SK-N-SH (cell line): ENCODE measurements around the gene IL17RA.

ENCODE experiments used
- CHD2 ChIP-seq: fragments of 150-350 bp; IDR thresholded peaks from 2 replicates; pipeline ENCODE4 v1.6.1; 2018; ENCODE audit warnings: low read length; ENCODE audit not compliant: partially characterized antibody
- EP300 ChIP-seq, 2 experiments: IDR thresholded peaks; 2 replicates each; pipeline versions ENCODE4 v1.4.0 to v1.6.1; 2012; ENCODE audit warnings: borderline replicate concordance in 1 of 2, low read depth in 1 of 2, low read length in 1 of 2
- EZH2phosphoT487 ChIP-seq: fragments of 200-600 bp; sonication (generic); IDR thresholded peaks from 2 replicates; pipeline ENCODE4 v1.6.1; 2017; ENCODE audit warnings: low read depth, mixed run types, mild to moderate bottlenecking, antibody characterized with exemption, moderate library complexity, borderline replicate concordance
- JUND ChIP-seq: IDR thresholded peaks from 2 replicates; pipeline ENCODE4 v1.4.0; 2012
- NRF1 ChIP-seq: IDR thresholded peaks from 2 replicates; pipeline ENCODE4 v1.6.1; 2012; ENCODE audit warnings: low read depth, mild to moderate bottlenecking, low read length
- POLR2AphosphoS5 ChIP-seq: IDR thresholded peaks from 2 replicates; pipeline ENCODE4 v1.6.1; 2012; ENCODE audit warnings: low read depth, low read length
- RAD21 ChIP-seq: IDR thresholded peaks from 2 replicates; pipeline ENCODE4 v1.6.1; 2012; ENCODE audit warnings: mild to moderate bottlenecking, low read length
- RCOR1 ChIP-seq: fragments of 150-350 bp; IDR thresholded peaks from 2 replicates; pipeline ENCODE4 v1.6.1; 2017; ENCODE audit warnings: antibody characterized with exemption, low read length
- YY1 ChIP-seq: IDR thresholded peaks from 2 replicates; pipeline ENCODE4 v1.4.0; 2012; ENCODE audit warnings: low read depth, mild to moderate bottlenecking
- TF ChIP-seq, protein P1 (sequence below): IDR thresholded peaks from 2 replicates; pipeline ENCODE4 v1.4.0; 2012; ENCODE audit warnings: low read depth
- TF ChIP-seq, protein P2 (sequence below): IDR thresholded peaks from 2 replicates; pipeline ENCODE4 v1.6.1; 2012; ENCODE audit warnings: mild to moderate bottlenecking, low read depth, low read length, moderate library complexity
- TF ChIP-seq, protein P3 (sequence below): fragments of 200-600 bp; sonication (generic); IDR thresholded peaks from 2 replicates; pipeline ENCODE4 v1.6.1; 2017; ENCODE audit warnings: antibody characterized with exemption, mild to moderate bottlenecking, moderate library complexity
- TF ChIP-seq, protein P4 (sequence below): IDR thresholded peaks from 2 replicates; pipeline ENCODE4; 2012

DNA sequence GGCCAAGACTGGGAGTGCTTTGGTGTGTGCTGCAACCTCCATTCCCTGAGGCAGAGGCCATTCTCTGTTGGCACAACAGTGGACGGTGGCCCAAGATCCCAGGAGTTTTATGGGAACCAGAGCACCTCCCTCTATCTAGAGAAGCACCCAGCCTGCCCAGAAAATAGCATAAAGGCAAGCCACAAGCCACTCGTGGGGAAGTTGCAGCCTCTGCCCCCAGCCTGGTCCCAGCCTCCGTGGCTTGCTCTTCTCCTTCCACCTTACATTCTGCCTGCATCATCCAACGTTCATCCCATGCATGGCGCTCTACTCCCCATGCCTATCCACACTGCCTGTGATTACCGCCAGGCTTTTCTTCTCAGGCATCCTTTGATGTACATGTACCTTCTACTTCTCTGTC is 15.8 kb downstream of the IL17RA start:
- TF ChIP-seq, protein P1, sequence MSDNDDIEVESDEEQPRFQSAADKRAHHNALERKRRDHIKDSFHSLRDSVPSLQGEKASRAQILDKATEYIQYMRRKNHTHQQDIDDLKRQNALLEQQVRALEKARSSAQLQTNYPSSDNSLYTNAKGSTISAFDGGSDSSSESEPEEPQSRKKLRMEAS = no peak
- TF ChIP-seq, protein P2, sequence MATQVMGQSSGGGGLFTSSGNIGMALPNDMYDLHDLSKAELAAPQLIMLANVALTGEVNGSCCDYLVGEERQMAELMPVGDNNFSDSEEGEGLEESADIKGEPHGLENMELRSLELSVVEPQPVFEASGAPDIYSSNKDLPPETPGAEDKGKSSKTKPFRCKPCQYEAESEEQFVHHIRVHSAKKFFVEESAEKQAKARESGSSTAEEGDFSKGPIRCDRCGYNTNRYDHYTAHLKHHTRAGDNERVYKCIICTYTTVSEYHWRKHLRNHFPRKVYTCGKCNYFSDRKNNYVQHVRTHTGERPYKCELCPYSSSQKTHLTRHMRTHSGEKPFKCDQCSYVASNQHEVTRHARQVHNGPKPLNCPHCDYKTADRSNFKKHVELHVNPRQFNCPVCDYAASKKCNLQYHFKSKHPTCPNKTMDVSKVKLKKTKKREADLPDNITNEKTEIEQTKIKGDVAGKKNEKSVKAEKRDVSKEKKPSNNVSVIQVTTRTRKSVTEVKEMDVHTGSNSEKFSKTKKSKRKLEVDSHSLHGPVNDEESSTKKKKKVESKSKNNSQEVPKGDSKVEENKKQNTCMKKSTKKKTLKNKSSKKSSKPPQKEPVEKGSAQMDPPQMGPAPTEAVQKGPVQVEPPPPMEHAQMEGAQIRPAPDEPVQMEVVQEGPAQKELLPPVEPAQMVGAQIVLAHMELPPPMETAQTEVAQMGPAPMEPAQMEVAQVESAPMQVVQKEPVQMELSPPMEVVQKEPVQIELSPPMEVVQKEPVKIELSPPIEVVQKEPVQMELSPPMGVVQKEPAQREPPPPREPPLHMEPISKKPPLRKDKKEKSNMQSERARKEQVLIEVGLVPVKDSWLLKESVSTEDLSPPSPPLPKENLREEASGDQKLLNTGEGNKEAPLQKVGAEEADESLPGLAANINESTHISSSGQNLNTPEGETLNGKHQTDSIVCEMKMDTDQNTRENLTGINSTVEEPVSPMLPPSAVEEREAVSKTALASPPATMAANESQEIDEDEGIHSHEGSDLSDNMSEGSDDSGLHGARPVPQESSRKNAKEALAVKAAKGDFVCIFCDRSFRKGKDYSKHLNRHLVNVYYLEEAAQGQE = no peak
- TF ChIP-seq YY1 (no peak), JUND (no peak), RCOR1 (no peak), CHD2 (no peak), NRF1 (no peak), EP300 (IDR thresholded peaks at IDR 0.05; ENCODE audit: borderline replicate concordance in 1 of 2, low read depth in 1 of 2, low read length in 1 of 2) (no peak), RAD21 (no peak), EZH2phosphoT487 (no peak), POLR2AphosphoS5 (no peak)
- TF ChIP-seq, protein P3, sequence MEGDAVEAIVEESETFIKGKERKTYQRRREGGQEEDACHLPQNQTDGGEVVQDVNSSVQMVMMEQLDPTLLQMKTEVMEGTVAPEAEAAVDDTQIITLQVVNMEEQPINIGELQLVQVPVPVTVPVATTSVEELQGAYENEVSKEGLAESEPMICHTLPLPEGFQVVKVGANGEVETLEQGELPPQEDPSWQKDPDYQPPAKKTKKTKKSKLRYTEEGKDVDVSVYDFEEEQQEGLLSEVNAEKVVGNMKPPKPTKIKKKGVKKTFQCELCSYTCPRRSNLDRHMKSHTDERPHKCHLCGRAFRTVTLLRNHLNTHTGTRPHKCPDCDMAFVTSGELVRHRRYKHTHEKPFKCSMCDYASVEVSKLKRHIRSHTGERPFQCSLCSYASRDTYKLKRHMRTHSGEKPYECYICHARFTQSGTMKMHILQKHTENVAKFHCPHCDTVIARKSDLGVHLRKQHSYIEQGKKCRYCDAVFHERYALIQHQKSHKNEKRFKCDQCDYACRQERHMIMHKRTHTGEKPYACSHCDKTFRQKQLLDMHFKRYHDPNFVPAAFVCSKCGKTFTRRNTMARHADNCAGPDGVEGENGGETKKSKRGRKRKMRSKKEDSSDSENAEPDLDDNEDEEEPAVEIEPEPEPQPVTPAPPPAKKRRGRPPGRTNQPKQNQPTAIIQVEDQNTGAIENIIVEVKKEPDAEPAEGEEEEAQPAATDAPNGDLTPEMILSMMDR = no peak
- TF ChIP-seq, protein P4, sequence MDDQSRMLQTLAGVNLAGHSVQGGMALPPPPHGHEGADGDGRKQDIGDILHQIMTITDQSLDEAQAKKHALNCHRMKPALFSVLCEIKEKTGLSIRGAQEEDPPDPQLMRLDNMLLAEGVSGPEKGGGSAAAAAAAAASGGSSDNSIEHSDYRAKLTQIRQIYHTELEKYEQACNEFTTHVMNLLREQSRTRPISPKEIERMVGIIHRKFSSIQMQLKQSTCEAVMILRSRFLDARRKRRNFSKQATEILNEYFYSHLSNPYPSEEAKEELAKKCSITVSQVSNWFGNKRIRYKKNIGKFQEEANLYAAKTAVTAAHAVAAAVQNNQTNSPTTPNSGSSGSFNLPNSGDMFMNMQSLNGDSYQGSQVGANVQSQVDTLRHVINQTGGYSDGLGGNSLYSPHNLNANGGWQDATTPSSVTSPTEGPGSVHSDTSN = no peak
